Transverse colon (tissue), 4 donors: Measurements from ENCODE around the gene ZNF408. TPM values are rescaled to one million over a fixed set of nuclear protein-coding genes. Genes with fewer than 3 reads are reported as not detected.

Experiments
- DNase-seq: peaks from one replicate; pipeline ENCODE4 v3.0.0-alpha.2; 2019
- H3K27ac ChIP-seq, 4 donors: fragments of 200-600 bp; sonication (generic); 2 replicates each; pipeline ENCODE4 v1.5.1; 2016 to 2018; ENCODE audit warnings: inconsistent platforms in 4 of 4
- H3K27me3 ChIP-seq: fragments of 200-600 bp; sonication (generic); 2 replicates; pipeline ENCODE4 v1.5.1; 2017; ENCODE audit warnings: inconsistent platforms
- H3K36me3 ChIP-seq, 4 donors: fragments of 200-600 bp; sonication (generic); 2 replicates each; pipeline ENCODE4 v1.5.1; 2017 to 2019; ENCODE audit warnings: inconsistent platforms in 4 of 4
- H3K4me1 ChIP-seq, 4 donors: fragments of 200-600 bp; sonication (generic); 2 replicates each; pipeline ENCODE4 v1.5.1; 2017 to 2020; ENCODE audit warnings: inconsistent platforms in 4 of 4
- H3K4me3 ChIP-seq, 4 donors: fragments of 200-600 bp; sonication (generic); 1 replicate in 1 of 4; 2 replicates in 3 of 4; pipeline versions ENCODE4 v1.5.1 to v1.6.1; 2017 to 2019; ENCODE audit warnings: inconsistent platforms in 4 of 4
- H3K9me3 ChIP-seq, 2 donors: fragments of 200-600 bp; sonication (generic); 2 replicates each; pipeline ENCODE4 v1.5.1; 2017 to 2019; ENCODE audit warnings: inconsistent platforms in 2 of 2
- EP300 ChIP-seq: sonication (generic); formaldehyde crosslinking; IDR thresholded peaks from one replicate; pipeline ENCODE4 v1.6.1; 2017; ENCODE audit warnings: antibody characterized with exemption, low read depth
- POLR2A ChIP-seq: fragments of 450-650 bp; IDR thresholded peaks from one replicate; pipeline ENCODE4 v1.6.1; 2016; ENCODE audit warnings: antibody characterized with exemption, mild to moderate bottlenecking, moderate library complexity
- POLR2AphosphoS5 ChIP-seq, 3 donors: sonication (generic); formaldehyde crosslinking; IDR thresholded peaks; one replicate each; pipeline ENCODE4 v1.6.1; 2016; ENCODE audit warnings: antibody characterized with exemption in 3 of 3
- WGBS, 2 donors: methylation state at CpG; one replicate each; pipeline ENCODE4 v1.1.5; 2018; ENCODE audit warnings: low coverage in 1 of 2; 5-methylcytosine and 5-hydroxymethylcytosine counted together
- in situ Hi-C, 4 donors: fragments of 200-750 bp; cut with MboI; loops; one replicate each; pipeline versions ENCODE4 v1.15.0 to v1.15.1; 2017; ENCODE audit warnings: low sequenced_read_pairs in 3 of 4, low pct_ligation_motif_present in 1 of 4, low pct_unique_long_range_greater_than_20kb in 1 of 4
- intact Hi-C: fragments of 100-400 bp; cut with DNase I; formaldehyde crosslinking; loops from one replicate; pipeline ENCODE4 v1.15.1; 2023; ENCODE audit warnings: low total_unique reads
- total RNA-seq, 4 donors: library from RNA; depleted of rRNA; stranded (reverse); fragments of >200 nt; gene quantifications; one replicate each; pipeline ENCODE4 v1.1.0, GENCODE V29; 2016
- TF ChIP-seq, protein P1 (sequence below), 5 experiments: fragments of 200-600 bp in 3 of 5; fragments of 450-650 bp in 2 of 5; sonication (generic) in 3 of 5; IDR thresholded peaks; 1 replicate in 2 of 5; 2 replicates in 3 of 5; pipeline ENCODE4 v1.5.1; 2016 to 2017; ENCODE audit warnings: antibody characterized with exemption in 5 of 5, inconsistent platforms in 3 of 5, mild to moderate bottlenecking in 2 of 5, moderate library complexity in 1 of 5

Gene ZNF408
- total RNA-seq, 4 donors from 2014 or later = 6.0 to 19.3 (median 10.0) TPM

DNA sequence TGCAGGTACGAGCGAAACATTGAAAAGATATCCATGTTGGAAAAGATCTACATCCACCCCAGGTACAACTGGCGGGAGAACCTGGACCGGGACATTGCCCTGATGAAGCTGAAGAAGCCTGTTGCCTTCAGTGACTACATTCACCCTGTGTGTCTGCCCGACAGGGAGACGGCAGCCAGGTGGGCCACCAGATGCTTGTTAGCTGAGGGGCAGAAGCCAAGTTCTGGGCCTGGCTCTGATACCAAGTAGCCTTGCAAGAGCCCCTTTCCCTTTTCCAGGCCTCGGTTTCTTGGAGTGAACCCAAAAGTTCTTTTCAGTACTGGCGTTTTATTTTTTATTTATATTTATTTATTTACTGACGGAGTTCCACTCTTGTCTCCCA, 27.8 kb downstream of the ZNF408 start:
- no peaks in the 10 kb centered on the region for H3K4me1 ChIP-seq
- H3K36me3 ChIP-seq = no peaks in the 10 kb centered on the region
- H3K9me3 ChIP-seq = no peaks in the 10 kb centered on the region
- H3K27me3 ChIP-seq = no peaks in the 10 kb centered on the region
- TF ChIP-seq POLR2AphosphoS5 (IDR thresholded peaks at IDR 0.05) (no peak), POLR2A (no peak), EP300 (no peak)
- TF ChIP-seq, protein P1, sequence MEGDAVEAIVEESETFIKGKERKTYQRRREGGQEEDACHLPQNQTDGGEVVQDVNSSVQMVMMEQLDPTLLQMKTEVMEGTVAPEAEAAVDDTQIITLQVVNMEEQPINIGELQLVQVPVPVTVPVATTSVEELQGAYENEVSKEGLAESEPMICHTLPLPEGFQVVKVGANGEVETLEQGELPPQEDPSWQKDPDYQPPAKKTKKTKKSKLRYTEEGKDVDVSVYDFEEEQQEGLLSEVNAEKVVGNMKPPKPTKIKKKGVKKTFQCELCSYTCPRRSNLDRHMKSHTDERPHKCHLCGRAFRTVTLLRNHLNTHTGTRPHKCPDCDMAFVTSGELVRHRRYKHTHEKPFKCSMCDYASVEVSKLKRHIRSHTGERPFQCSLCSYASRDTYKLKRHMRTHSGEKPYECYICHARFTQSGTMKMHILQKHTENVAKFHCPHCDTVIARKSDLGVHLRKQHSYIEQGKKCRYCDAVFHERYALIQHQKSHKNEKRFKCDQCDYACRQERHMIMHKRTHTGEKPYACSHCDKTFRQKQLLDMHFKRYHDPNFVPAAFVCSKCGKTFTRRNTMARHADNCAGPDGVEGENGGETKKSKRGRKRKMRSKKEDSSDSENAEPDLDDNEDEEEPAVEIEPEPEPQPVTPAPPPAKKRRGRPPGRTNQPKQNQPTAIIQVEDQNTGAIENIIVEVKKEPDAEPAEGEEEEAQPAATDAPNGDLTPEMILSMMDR (IDR thresholded peaks at IDR 0.05) = no peak
- DNase-seq = no peak
- in situ Hi-C loops (no loop called here), intact Hi-C loops (no loop called here)
- no peak overlapping the region for H3K27ac ChIP-seq
- 88% methylated on average over 9 of the region's 9 CpGs; no CpG with 5 or more reads in 1 of the 2 donors for WGBS, 2 donors
- no peak overlapping the region for H3K4me3 ChIP-seq

DNA sequence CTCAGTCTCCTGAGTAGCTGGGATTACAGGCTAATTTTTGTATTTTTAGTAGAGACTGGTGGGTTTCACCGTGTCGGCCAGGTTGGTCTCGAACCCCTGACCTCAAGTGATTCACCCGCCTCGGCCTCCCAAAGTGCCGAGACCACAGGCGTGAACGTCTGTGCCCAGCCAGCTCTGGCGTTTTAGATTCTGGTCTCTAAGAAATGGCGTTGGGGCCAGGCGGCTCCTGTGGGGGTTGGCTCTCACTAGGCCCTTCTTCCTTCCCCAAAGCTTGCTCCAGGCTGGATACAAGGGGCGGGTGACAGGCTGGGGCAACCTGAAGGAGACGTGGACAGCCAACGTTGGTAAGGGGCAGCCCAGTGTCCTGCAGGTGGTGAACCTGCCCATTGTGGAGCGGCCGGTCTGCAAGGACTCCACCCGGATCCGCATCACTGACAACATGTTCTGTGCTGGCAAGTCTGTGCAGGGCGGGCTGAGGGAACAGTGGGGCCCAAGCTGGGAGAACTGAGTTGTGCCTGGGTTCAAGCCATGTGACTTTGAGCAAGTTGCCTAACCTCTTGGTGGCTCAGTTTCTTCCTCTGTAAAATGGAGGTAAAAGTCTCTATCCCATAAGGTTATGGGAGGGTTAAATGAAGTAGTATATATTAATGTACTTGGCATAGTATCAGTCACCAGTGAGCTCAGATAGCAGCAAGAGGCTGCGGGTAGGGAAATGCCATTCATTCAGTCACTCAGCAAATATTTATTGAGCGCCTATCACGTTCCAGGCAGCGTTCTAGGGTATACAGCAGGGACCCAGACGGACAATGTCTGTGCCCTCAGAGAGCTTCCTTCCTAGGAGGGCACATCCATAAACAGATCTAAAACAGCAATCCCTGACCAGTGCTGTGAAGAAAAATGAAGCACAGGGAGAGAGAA, 28.5 kb downstream of the ZNF408 start:
- no peak for DNase-seq
- Histone ChIP-seq H3K27ac (no peak overlapping the region), H3K4me1 (no peaks in the 10 kb centered on the region), H3K27me3 (no peaks in the 10 kb centered on the region), H3K9me3 (no peaks in the 10 kb centered on the region), H3K4me3 (no peak overlapping the region), H3K36me3 (no peaks in the 10 kb centered on the region)
- in situ Hi-C loops (no loop called here), intact Hi-C loops (loop anchor here (5.0 kb wide), 1 partner anchor 443 kb away; no protein-coding TSS in a partner anchor)
- WGBS, 2 donors = 62 to 87% methylated on average over 5 to 24 of the region's 24 CpGs
- TF ChIP-seq POLR2A = no peak

DNA sequence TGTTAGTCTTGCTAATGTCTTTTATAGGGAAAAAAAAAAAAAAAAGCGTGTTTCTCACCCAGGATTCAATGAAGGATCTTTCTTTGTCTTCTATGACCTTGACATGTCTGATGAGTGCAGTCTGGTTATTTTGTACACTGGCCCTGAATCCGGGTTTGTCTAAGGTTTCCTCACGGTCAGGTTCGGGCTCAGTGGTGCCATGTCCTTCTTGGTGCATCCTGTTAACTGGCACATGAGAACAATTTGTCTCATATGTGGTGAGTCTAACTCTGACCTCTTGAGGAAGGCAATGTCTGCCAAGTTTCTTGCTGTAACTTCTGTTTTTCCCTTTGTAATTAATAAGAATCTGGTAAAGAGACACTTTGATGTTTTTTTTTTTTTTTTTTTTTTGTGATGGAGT, 30.7 kb downstream of the ZNF408 start:
- no peak overlapping the region for H3K27ac ChIP-seq
- in situ Hi-C loops (no loop called here), intact Hi-C loops (loop anchor here (5.0 kb wide), 1 partner anchor 441 kb away; no protein-coding TSS in a partner anchor)
- no peak overlapping the region for H3K4me3 ChIP-seq
- no peaks in the 10 kb centered on the region for H3K9me3 ChIP-seq
- H3K27me3 ChIP-seq = no peaks in the 10 kb centered on the region
- 84 to 87% methylated on average over 4 of the region's 4 CpGs for WGBS, 2 donors
- H3K36me3 ChIP-seq = no peaks in the 10 kb centered on the region
- peaks cover 0 to 3% (median 0%) of the 10 kb centered on the region in 4 donors for H3K4me1 ChIP-seq
- TF ChIP-seq EP300 (no peak), POLR2A (no peak), POLR2AphosphoS5 (IDR thresholded peaks at IDR 0.05) (no peak)
- TF ChIP-seq, protein P1 (IDR thresholded peaks at IDR 0.05) = no peak
- DNase-seq = no peak

DNA sequence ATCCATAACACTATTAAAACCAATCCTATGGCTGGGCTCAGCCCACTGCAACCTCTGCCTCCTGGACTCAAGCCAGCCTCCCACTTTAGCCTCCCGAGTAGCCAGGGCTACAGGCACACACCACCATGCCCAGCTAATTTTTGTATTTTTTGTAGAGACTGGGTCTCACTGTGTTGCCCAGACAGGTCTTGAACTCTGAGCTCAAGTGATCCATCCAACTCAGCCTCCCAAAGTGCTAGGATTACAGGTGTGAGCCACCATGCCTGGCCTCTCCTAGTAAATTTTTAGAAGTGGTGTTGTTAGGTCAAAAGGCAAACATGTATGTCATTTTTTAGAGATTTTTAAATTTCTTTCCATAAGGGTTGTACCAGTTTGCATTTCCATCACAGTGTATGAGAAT, 32.4 kb downstream of the ZNF408 start:
- 77 to 86% methylated on average over 1 of the region's 1 CpG for WGBS, 2 donors
- no peaks in the 10 kb centered on the region for H3K27me3 ChIP-seq
- in situ Hi-C loops (no loop called here), intact Hi-C loops (loop anchor here (5.0 kb wide), 1 partner anchor 439 kb away; no protein-coding TSS in a partner anchor)
- DNase-seq = no peak
- H3K4me1 ChIP-seq = peaks cover 0 to 7% (median 0%) of the 10 kb centered on the region in 4 donors
- no peak overlapping the region for H3K4me3 ChIP-seq
- H3K27ac ChIP-seq = no peak overlapping the region
- H3K36me3 ChIP-seq = no peaks in the 10 kb centered on the region
- TF ChIP-seq, protein P1 (IDR thresholded peaks at IDR 0.05) = no peak
- TF ChIP-seq POLR2AphosphoS5 (IDR thresholded peaks at IDR 0.05) (no peak), POLR2A (no peak), EP300 (no peak)
- no peaks in the 10 kb centered on the region for H3K9me3 ChIP-seq
